ENCODE measurements around the gene PAX7. TPM values are rescaled to one million over a fixed set of nuclear protein-coding genes. Genes with fewer than 3 reads are reported as not detected.

The PAX7 gene
- total RNA-seq, 1 experiment from 2014 or later: not detected

- Mint-ChIP-seq H3K36me3 (ENCODE audit: insufficient read depth, unreplicated experiment) (no peaks in the 10 kb centered on the region), H3K4me3 (ENCODE audit: unreplicated experiment) (no peak overlapping the region)
- CTCF ChIA-PET: interaction anchor here (0.7 kb wide), 1 partner anchor 177 kb away, joined by 3 read pairs; no protein-coding TSS in a partner anchor
These were observed 4.5 kb downstream of the PAX7 start for GRCh38 chr1:18635070-18635577.

DNA sequence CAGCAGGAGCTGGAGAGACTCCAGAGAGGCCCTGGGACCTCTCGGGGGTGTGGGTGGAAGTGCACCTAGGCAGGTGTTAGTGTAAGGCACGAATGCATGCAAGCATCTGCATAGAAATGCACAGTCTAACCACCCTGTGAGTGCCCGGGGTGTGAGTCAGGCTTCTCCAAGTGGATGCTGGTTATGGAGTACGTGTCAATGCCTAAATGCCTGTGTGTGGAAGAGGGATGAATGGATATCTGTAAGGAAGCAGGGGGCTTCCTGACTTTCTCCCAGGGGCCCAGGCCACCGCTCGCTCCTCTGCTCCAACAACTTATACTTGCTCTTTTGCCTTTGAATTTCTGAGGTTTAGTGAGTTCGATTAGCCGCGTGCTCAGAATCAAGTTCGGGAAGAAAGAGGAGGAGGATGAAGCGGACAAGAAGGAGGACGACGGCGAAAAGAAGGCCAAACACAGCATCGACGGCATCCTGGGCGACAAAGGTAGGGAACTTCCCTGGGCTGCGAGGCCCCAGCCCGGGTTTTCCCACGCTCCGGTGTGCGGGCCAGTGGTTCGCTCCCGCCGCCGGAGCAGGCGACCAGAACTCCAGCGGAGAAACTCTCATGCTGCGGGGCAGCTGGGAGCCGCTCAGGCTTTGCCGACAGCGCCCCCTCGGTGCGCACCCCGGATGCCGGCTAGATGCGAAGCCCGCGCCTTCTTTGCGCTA lies 5.4 kb downstream of the PAX7 start:
- Mint-ChIP-seq H3K36me3 (ENCODE audit: insufficient read depth, unreplicated experiment) (no peaks in the 10 kb centered on the region), H3K9me3 (ENCODE audit: unreplicated experiment) (no peaks in the 10 kb centered on the region), H3K27me3 (ENCODE audit: insufficient read depth, unreplicated experiment) (peaks cover 100% of the 10 kb centered on the region), H3K27ac (ENCODE audit: low read depth, unreplicated experiment) (no peak overlapping the region), H3K4me3 (ENCODE audit: unreplicated experiment) (no peak overlapping the region), H3K4me1 (ENCODE audit: insufficient read depth, unreplicated experiment) (no peaks in the 10 kb centered on the region)
- TF ChIP-seq CTCF (IDR thresholded peaks at IDR 0.05; ENCODE audit: unreplicated experiment): no peak
- no peak for DNase-seq (ENCODE audit: unreplicated experiment)
- ChIA-PET CTCF (no interaction called here), POLR2A (no interaction called here)
- BruUV-seq (replicated peaks): no TSS peak
- intact Hi-C loops (cut with micrococcal nuclease): no loop called here

More at GRCh38 chr1:18635070-18635577, 4.5 kb downstream of the PAX7 start:
- H3K9me3 Mint-ChIP-seq (ENCODE audit: unreplicated experiment): no peaks in the 10 kb centered on the region
- H3K27me3 Mint-ChIP-seq (ENCODE audit: insufficient read depth, unreplicated experiment): peaks cover 100% of the 10 kb centered on the region
- no TSS peak for BruUV-seq (replicated peaks)
- no peaks in the 10 kb centered on the region for H3K4me1 Mint-ChIP-seq (ENCODE audit: insufficient read depth, unreplicated experiment)
- POLR2A ChIA-PET: no interaction called here
- DNase-seq (ENCODE audit: unreplicated experiment): no peak
- H3K27ac Mint-ChIP-seq (ENCODE audit: low read depth, unreplicated experiment): no peak overlapping the region
- intact Hi-C loops (cut with micrococcal nuclease): no loop called here
- no peak for TF ChIP-seq CTCF (IDR thresholded peaks at IDR 0.05; ENCODE audit: unreplicated experiment)

DNA sequence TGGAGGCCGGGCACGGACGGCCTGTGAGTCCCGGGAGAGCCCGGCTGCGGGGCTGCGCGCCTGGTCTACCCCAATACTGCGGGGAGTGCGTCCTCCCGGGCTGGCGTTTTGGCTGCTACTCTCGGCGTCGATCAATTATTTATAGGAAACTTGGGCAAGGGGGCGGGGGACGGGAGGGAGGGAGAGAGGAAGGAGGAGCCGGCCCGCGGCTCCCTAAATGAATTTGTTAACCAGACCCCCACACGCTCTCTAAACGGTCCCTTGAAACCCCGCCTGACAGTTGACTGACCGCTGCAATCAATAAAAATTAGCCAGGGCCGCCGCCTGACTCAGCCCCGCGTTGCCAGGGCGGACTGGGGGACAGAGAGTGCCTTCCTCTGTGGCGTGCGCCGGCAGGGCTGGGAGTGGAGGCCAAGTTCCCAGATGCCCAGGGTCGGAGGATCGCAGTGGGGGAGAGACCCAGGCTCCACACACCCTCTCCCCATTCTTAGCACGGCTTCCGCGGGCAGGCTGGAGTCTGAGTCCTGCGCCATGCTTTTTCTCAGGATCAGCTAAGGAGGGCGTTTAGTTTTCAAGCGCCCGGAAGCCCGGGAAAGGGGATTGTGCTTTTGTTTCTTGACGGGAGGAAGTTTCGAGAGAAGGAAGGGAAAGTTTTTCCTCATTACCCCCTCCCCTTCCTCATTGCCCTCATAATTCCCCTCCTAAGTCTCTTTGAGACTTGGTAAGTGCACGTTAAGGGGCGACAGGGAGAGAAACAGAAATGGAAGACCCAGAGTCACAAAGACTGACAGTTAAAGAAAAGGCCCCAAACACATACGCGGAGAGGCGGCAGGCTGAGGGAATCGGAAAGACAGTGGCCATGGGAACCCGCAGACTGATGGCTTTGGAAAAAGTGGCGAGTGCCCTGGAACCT lies 6.2 kb downstream of the PAX7 start:
- POLR2A ChIA-PET: no interaction called here
- Mint-ChIP-seq H3K27ac (ENCODE audit: low read depth, unreplicated experiment) (no peak overlapping the region), H3K4me1 (ENCODE audit: insufficient read depth, unreplicated experiment) (no peaks in the 10 kb centered on the region), H3K27me3 (ENCODE audit: insufficient read depth, unreplicated experiment) (peaks cover 100% of the 10 kb centered on the region), H3K36me3 (ENCODE audit: insufficient read depth, unreplicated experiment) (no peaks in the 10 kb centered on the region), H3K4me3 (ENCODE audit: unreplicated experiment) (no peak overlapping the region), H3K9me3 (ENCODE audit: unreplicated experiment) (no peaks in the 10 kb centered on the region)
- DNase-seq (ENCODE audit: unreplicated experiment): no peak
- BruUV-seq (replicated peaks): no TSS peak
- intact Hi-C loops (cut with micrococcal nuclease): no loop called here
- TF ChIP-seq CTCF (IDR thresholded peaks at IDR 0.05; ENCODE audit: unreplicated experiment): no peak
- CTCF ChIA-PET: no interaction called here

GRCh38 chr1:18637511-18637960 lies 6.9 kb downstream of the PAX7 start:
- intact Hi-C loops (cut with micrococcal nuclease): no loop called here
- ChIA-PET CTCF (no interaction called here), POLR2A (no interaction called here)

More at GRCh38 chr1:18637511-18637960, 6.9 kb downstream of the PAX7 start:
- H3K27ac Mint-ChIP-seq (ENCODE audit: low read depth, unreplicated experiment): no peak overlapping the region
- no peaks in the 10 kb centered on the region for H3K4me1 Mint-ChIP-seq (ENCODE audit: insufficient read depth, unreplicated experiment)
- H3K27me3 Mint-ChIP-seq (ENCODE audit: insufficient read depth, unreplicated experiment): peaks cover 100% of the 10 kb centered on the region
- H3K4me3 Mint-ChIP-seq (ENCODE audit: unreplicated experiment): no peak overlapping the region
- no peaks in the 10 kb centered on the region for H3K9me3 Mint-ChIP-seq (ENCODE audit: unreplicated experiment)
- TF ChIP-seq CTCF (IDR thresholded peaks at IDR 0.05; ENCODE audit: unreplicated experiment): no peak
- no peak for DNase-seq (ENCODE audit: unreplicated experiment)
- BruUV-seq (replicated peaks): no TSS peak
- no peaks in the 10 kb centered on the region for H3K36me3 Mint-ChIP-seq (ENCODE audit: insufficient read depth, unreplicated experiment)

All from MCF 10A (cell line).